Measurements from ENCODE around the gene ZNF101.

The ZNF101 gene

GRCh38 chr19:19668230-19669012, at the start of gene ZNF101:
Gene ZNF101 (plus strand): TSS chr19:19668839. CDS start chr19:19668964, 125 bp downstream.
- peak; percentile 86 for DNase-seq

- DNase-seq = no peak
Observed at GRCh38 chr19:19619181-19619848, 49.3 kb upstream of the ZNF101 start.

GRCh38 chr19:19619849-19620210, 48.8 kb upstream of the ZNF101 start:
- DNase-seq = no peak

GRCh38 chr19:19623383-19623782, 45.3 kb upstream of the ZNF101 start:
- DNase-seq = no peak

- DNase-seq = no peak
Observed at GRCh38 chr19:19624032-19624570, 44.5 kb upstream of the ZNF101 start.

GRCh38 chr19:19626516-19627472, 41.8 kb upstream of the ZNF101 start:
- no peak for DNase-seq

- no peak for DNase-seq
Observed at GRCh38 chr19:19627621-19628500, 40.8 kb upstream of the ZNF101 start, which contains the start of gene LPAR2. Gene LPAR2 (minus strand): TSS chr19:19628220. CDS start chr19:19627275, 945 bp downstream.

- no peak for DNase-seq
Observed at GRCh38 chr19:19628501-19629134, 40.0 kb upstream of the ZNF101 start.

GRCh38 chr19:19630062-19630414, 38.6 kb upstream of the ZNF101 start:
- no peak for DNase-seq

GRCh38 chr19:19630426-19630825, 38.2 kb upstream of the ZNF101 start:
- no peak for DNase-seq

- no peak for DNase-seq
Observed at GRCh38 chr19:19631346-19631745, 37.3 kb upstream of the ZNF101 start.

- DNase-seq = no peak
Observed at GRCh38 chr19:19632661-19633060, 36.0 kb upstream of the ZNF101 start.

- no peak for DNase-seq
Observed at GRCh38 chr19:19633711-19634515, 34.7 kb upstream of the ZNF101 start.

GRCh38 chr19:19634516-19635312, 33.9 kb upstream of the ZNF101 start:
- DNase-seq = no peak

GRCh38 chr19:19635313-19635702, 33.3 kb upstream of the ZNF101 start:
- DNase-seq = no peak

GRCh38 chr19:19636573-19637185, 32.0 kb upstream of the ZNF101 start:
- no peak for DNase-seq

- no peak for DNase-seq
Observed at GRCh38 chr19:19637186-19637522, 31.5 kb upstream of the ZNF101 start.

- no peak for DNase-seq
Observed at GRCh38 chr19:19637523-19638251, 31.0 kb upstream of the ZNF101 start.
